ENCODE results near the gene HOXB4.
"Not testable (repeated sequence)": the region's sequence is repeated elsewhere in the genome, so short reads cannot be mapped to it uniquely, and the experiment has no call there.

The HOXB4 gene

GRCh38 chr17:48545022-48545375, 33.2 kb downstream of the HOXB4 start, which contains the start of gene HOXB2:
Gene HOXB2 (minus strand): TSS chr17:48545109. CDS start chr17:48544911, 198 bp downstream.
- no peak for DNase-seq

GRCh38 chr17:48544349-48545021, 33.7 kb downstream of the HOXB4 start:
- no peak for DNase-seq

GRCh38 chr17:48543854-48544348, 34.2 kb downstream of the HOXB4 start:
- no peak for DNase-seq

GRCh38 chr17:48543107-48543853, 34.9 kb downstream of the HOXB4 start:
- DNase-seq, result no peak

- peak; percentile 13 for DNase-seq
These were observed 35.4 kb downstream of the HOXB4 start for GRCh38 chr17:48542698-48543106.

GRCh38 chr17:48542114-48542656, 36.0 kb downstream of the HOXB4 start:
- DNase-seq, result no peak

GRCh38 chr17:48541577-48542113, 36.5 kb downstream of the HOXB4 start:
- peak; percentile 33 for DNase-seq

GRCh38 chr17:48541036-48541576, 37.0 kb downstream of the HOXB4 start:
- DNase-seq, result no peak

GRCh38 chr17:48540213-48540612, 37.9 kb downstream of the HOXB4 start:
- no peak for DNase-seq

GRCh38 chr17:48539177-48539576, 39.0 kb downstream of the HOXB4 start:
- no peak for DNase-seq

GRCh38 chr17:48537316-48537715, 40.8 kb downstream of the HOXB4 start:
- DNase-seq, result no peak

GRCh38 chr17:48535793-48536559, 42.2 kb downstream of the HOXB4 start:
- DNase-seq, result not testable (repeated sequence)

- DNase-seq, result no peak
These were observed 45.9 kb downstream of the HOXB4 start for GRCh38 chr17:48532261-48532660.

- no peak for DNase-seq
These were observed 47.3 kb downstream of the HOXB4 start, which contains the start of gene HOXB1 for GRCh38 chr17:48530887-48531272. Gene HOXB1 (minus strand): TSS chr17:48531011. CDS start chr17:48530904, 107 bp downstream.

- DNase-seq, result no peak
These were observed 47.8 kb downstream of the HOXB4 start for GRCh38 chr17:48530208-48530886.

GRCh38 chr17:48529683-48530009, 48.5 kb downstream of the HOXB4 start:
- DNase-seq, result no peak

- DNase-seq, result no peak
These were observed 49.0 kb downstream of the HOXB4 start for GRCh38 chr17:48528936-48529682.

GRCh38 chr17:48528153-48528935, 49.8 kb downstream of the HOXB4 start:
- peak; percentile 50 for DNase-seq

- no peak for DNase-seq
These were observed 50.6 kb downstream of the HOXB4 start for GRCh38 chr17:48527547-48527932.

Measured in DMS79 treated with DMSO at 0.1 percent for 48 hours (cell line).